ENCODE measurements around the gene SLC6A6. TPM values are rescaled to one million over a fixed set of nuclear protein-coding genes. Genes with fewer than 3 reads are reported as not detected.

The SLC6A6 gene
- total and polyA plus RNA-seq, 10 of the 15 experiments (the other 5 are each of a cell fraction or from before 2014, with no cell fraction given), result 5.6 to 47.0 (median 20.2) TPM

- H3K4me2 ChIP-seq (ENCODE audit: control insufficient read depth, insufficient read depth), result peak overlapping the region; percentile 76
- RAD21 ChIA-PET (ENCODE audit: unreplicated experiment), result interaction anchor here (0.6 to 11.7 kb wide), 2 partner anchors 25 to 224 kb away, joined by 4 to 144 read pairs; partner anchors contain the start of gene SLC6A6
These were observed 26.8 kb downstream of the SLC6A6 start for GRCh38 chr3:14429237-14429636.

GRCh38 chr3:14429640-14430039 lies 27.2 kb downstream of the SLC6A6 start:
- Histone ChIP-seq H2AFZ (ENCODE audit: control insufficient read depth, low read depth, low read length) (no peak overlapping the region), H3K27ac (ENCODE audit: control insufficient read depth, insufficient read depth) (peak overlapping the region; percentile 99; the same call in 1 of the 2 replicates), H3K4me3 (no peak overlapping the region), H3K79me2 (ENCODE audit: control insufficient read depth, insufficient read depth, low read length) (peaks cover 46% of the 10 kb centered on the region), H3K9ac (ENCODE audit: control insufficient read depth, insufficient read depth, low read length) (no peak overlapping the region), H3K36me3 (ENCODE audit: control insufficient read depth in 2 of 2, insufficient read depth in 2 of 2, low read length in 1 of 2) (peaks cover 0 to 3% of the 10 kb centered on the region in 2 experiments; a peak in 1 of 4 replicates), H3K9me3 (replicated peaks; ENCODE audit: control insufficient read depth, insufficient read depth, low read length) (no peaks in the 10 kb centered on the region), H4K20me1 (ENCODE audit: control insufficient read depth, insufficient read depth) (no peaks in the 10 kb centered on the region), H3K27me3 (replicated peaks in 1 of 2; ENCODE audit: control insufficient read depth in 2 of 2, insufficient read depth in 2 of 2, low read length in 1 of 2) (no peaks in the 10 kb centered on the region), H3K4me2 (ENCODE audit: control insufficient read depth, insufficient read depth) (no peak overlapping the region), H3K4me1 (ENCODE audit: control insufficient read depth, insufficient read depth, low read length) (peaks cover 91% of the 10 kb centered on the region)
- ChIA-PET POLR2A (interaction anchor here (5.7 kb wide), 1 partner anchor 26 kb away, joined by 53 read pairs; the partner anchor contains the start of gene SLC6A6), RAD21 (ENCODE audit: unreplicated experiment) (interaction anchor here (0.6 to 11.7 kb wide), 4 partner anchors 10 to 225 kb away, joined by 4 to 144 read pairs (median 6); partner anchors contain the start of gene SLC6A6), SMC1A (ENCODE audit: uncharacterized antibody, unreplicated experiment) (interaction anchor here (0.8 to 11.7 kb wide), 6 partner anchors 9 to 226 kb away, joined by 3 to 143 read pairs (median 6); partner anchors contain the start of gene SLC6A6), CTCF (interaction anchor here (1.0 to 7.6 kb wide), 5 partner anchors 8 to 226 kb away, joined by 3 to 96 read pairs (median 8); partner anchors contain the start of gene SLC6A6)
- BruUV-seq (replicated peaks), result no TSS peak
- TF ChIP-seq MYB (IDR thresholded peaks at IDR 0.05; ENCODE audit: borderline replicate concordance, low read depth, low read length) (no peak), NFYA (IDR thresholded peaks at IDR 0.05; ENCODE audit: borderline replicate concordance, low read depth, low read length) (no peak), CHD2 (IDR thresholded peaks at IDR 0.05; ENCODE audit: borderline replicate concordance, low read depth, low read length) (no peak), SPI1 (IDR thresholded peaks at IDR 0.05; ENCODE audit: borderline replicate concordance, insufficient read depth, low read depth, low read length) (no peak), KAT2A (conservative IDR thresholded peaks at IDR 0.05; ENCODE audit: control insufficient read depth, low read depth, low read length) (no peak), BCLAF1 (IDR thresholded peaks at IDR 0.05) (no peak), MLLT1 (IDR thresholded peaks at IDR 0.05) (no peak), POU2F2 (IDR thresholded peaks at IDR 0.05; ENCODE audit: borderline replicate concordance, low read depth, low read length) (no peak), EGR1 (IDR thresholded peaks at IDR 0.05; ENCODE audit: borderline replicate concordance in 1 of 2, low read depth in 2 of 2, low read length in 2 of 2) (no peak), NRF1 (conservative IDR thresholded peaks at IDR 0.05; ENCODE audit: low read depth, low read length) (no peak)
- WGBS (ENCODE audit: insufficient coverage, insufficient replicate concordance, low lambda C conversion rate, missing lambda C conversion rate), result 97% methylated on average over 4 of the region's 4 CpGs
- DNase-seq (ENCODE audit: low read depth, low spot score) (no peak), FAIRE-seq (no peak), ATAC-seq (no peak)
- intact Hi-C loops (cut with micrococcal nuclease; ENCODE audit: unreplicated experiment) (loop anchor here (10.0 kb wide), 1 partner anchor 1015 kb away; no protein-coding TSS in a partner anchor), in situ Hi-C loops (cut with MboI) (no loop called here)

More at GRCh38 chr3:14429237-14429636, 26.8 kb downstream of the SLC6A6 start:
- WGBS (ENCODE audit: insufficient coverage, insufficient replicate concordance, low lambda C conversion rate, missing lambda C conversion rate), result 60% methylated on average over 5 of the region's 5 CpGs
- Histone ChIP-seq H3K4me1 (ENCODE audit: control insufficient read depth, insufficient read depth, low read length) (peaks cover 93% of the 10 kb centered on the region), H4K20me1 (ENCODE audit: control insufficient read depth, insufficient read depth) (no peaks in the 10 kb centered on the region), H3K79me2 (ENCODE audit: control insufficient read depth, insufficient read depth, low read length) (peaks cover 42% of the 10 kb centered on the region), H3K4me3 (no peak overlapping the region), H3K9ac (ENCODE audit: control insufficient read depth, insufficient read depth, low read length) (no peak overlapping the region), H3K36me3 (ENCODE audit: control insufficient read depth in 2 of 2, insufficient read depth in 2 of 2, low read length in 1 of 2) (peaks cover 0 to 3% of the 10 kb centered on the region in 2 experiments; a peak in 1 of 4 replicates), H3K9me3 (replicated peaks; ENCODE audit: control insufficient read depth, insufficient read depth, low read length) (no peaks in the 10 kb centered on the region), H3K27me3 (replicated peaks in 1 of 2; ENCODE audit: control insufficient read depth in 2 of 2, insufficient read depth in 2 of 2, low read length in 1 of 2) (no peaks in the 10 kb centered on the region), H2AFZ (ENCODE audit: control insufficient read depth, low read depth, low read length) (no peak overlapping the region), H3K27ac (ENCODE audit: control insufficient read depth, insufficient read depth) (peak overlapping the region; percentile 45)
- intact Hi-C loops (cut with micrococcal nuclease; ENCODE audit: unreplicated experiment), result no loop called here
- DNase-seq (ENCODE audit: low read depth, low spot score) (no peak), ATAC-seq (no peak), FAIRE-seq (no peak)
- no TSS peak for BruUV-seq (replicated peaks)
- in situ Hi-C loops (cut with MboI), result no loop called here
- TF ChIP-seq SPI1 (IDR thresholded peaks at IDR 0.05; ENCODE audit: borderline replicate concordance, insufficient read depth, low read depth, low read length) (0 out of 2 replicates have a peak, but pooled peaks have one; percentile 22), RFX5 (IDR thresholded peaks at IDR 0.05; ENCODE audit: low read depth, low read length) (no peak)
- ChIA-PET CTCF (interaction anchor here (2.6 to 7.6 kb wide), 2 partner anchors 25 to 225 kb away, joined by 8 to 96 read pairs; partner anchors contain the start of gene SLC6A6), SMC1A (ENCODE audit: uncharacterized antibody, unreplicated experiment) (interaction anchor here (1.4 to 11.7 kb wide), 3 partner anchors 26 to 226 kb away, joined by 4 to 143 read pairs (median 18); partner anchors contain the start of gene SLC6A6), POLR2A (interaction anchor here (1.1 to 5.9 kb wide), 3 partner anchors 9 to 25 kb away, joined by 3 to 53 read pairs (median 47); partner anchors contain the start of gene SLC6A6)

All from GM12878 (cell line).